NB4 (cell line): ENCODE data around the gene ZNF705A.
"Not testable (repeated sequence)": the region's sequence is repeated elsewhere in the genome, so short reads cannot be mapped to it uniquely, and the experiment has no call there.

Source experiments
- DNase-seq: peaks from one replicate; pipeline ENCODE4 v3.0.0; 2010; ENCODE audit warnings: low read depth
- H3K4me3 ChIP-seq: one replicate; pipeline ENCODE4 v1.5.1; 2011; ENCODE audit warnings: mild to moderate bottlenecking, low read depth, low read length, moderate library complexity
- MYC ChIP-seq: IDR thresholded peaks from 2 replicates; pipeline ENCODE4 v1.6.1; 2011; ENCODE audit warnings: low read depth, low read length
- POLR2A ChIP-seq: IDR thresholded peaks from 2 replicates; pipeline ENCODE4 v1.6.1; 2011; ENCODE audit warnings: mild to moderate bottlenecking; ENCODE audit not compliant: insufficient read length; ENCODE audit errors: extremely low read depth
- TF ChIP-seq, protein P1 (sequence below): IDR thresholded peaks from one replicate; pipeline ENCODE4 v1.5.1; 2012; ENCODE audit warnings: low read depth, low read length
- TF ChIP-seq, protein P2 (sequence below): IDR thresholded peaks from 2 replicates; pipeline ENCODE4 v1.6.1; 2011; ENCODE audit warnings: low read depth, low read length

The ZNF705A gene

DNA sequence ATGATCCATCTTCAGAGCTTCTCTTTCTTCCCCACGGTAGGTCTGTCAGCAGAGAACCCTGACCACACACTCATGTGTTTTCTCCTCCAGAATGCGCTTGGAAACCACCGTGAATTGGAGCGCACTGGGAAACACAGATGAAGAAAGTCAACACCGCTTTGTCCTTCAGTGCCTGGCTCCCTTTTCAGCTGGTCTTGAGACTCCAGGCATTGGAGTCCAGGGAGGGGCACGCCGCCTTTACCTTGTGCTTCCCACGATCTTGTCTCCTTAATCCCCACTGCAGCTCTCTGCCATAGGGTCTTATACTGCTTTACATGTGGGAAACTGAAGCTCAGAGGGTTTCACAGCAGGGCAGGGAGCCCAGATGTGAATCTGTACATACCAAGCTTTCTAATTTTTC, 69.5 kb downstream of the ZNF705A start:
- TF ChIP-seq, protein P1, sequence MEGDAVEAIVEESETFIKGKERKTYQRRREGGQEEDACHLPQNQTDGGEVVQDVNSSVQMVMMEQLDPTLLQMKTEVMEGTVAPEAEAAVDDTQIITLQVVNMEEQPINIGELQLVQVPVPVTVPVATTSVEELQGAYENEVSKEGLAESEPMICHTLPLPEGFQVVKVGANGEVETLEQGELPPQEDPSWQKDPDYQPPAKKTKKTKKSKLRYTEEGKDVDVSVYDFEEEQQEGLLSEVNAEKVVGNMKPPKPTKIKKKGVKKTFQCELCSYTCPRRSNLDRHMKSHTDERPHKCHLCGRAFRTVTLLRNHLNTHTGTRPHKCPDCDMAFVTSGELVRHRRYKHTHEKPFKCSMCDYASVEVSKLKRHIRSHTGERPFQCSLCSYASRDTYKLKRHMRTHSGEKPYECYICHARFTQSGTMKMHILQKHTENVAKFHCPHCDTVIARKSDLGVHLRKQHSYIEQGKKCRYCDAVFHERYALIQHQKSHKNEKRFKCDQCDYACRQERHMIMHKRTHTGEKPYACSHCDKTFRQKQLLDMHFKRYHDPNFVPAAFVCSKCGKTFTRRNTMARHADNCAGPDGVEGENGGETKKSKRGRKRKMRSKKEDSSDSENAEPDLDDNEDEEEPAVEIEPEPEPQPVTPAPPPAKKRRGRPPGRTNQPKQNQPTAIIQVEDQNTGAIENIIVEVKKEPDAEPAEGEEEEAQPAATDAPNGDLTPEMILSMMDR, result no peak
- no peak for TF ChIP-seq POLR2A
- no peak for TF ChIP-seq MYC
- TF ChIP-seq, protein P2, sequence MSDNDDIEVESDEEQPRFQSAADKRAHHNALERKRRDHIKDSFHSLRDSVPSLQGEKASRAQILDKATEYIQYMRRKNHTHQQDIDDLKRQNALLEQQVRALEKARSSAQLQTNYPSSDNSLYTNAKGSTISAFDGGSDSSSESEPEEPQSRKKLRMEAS, result no peak
- no peak for DNase-seq
- H3K4me3 ChIP-seq, result peak overlapping the region; percentile 56

DNA sequence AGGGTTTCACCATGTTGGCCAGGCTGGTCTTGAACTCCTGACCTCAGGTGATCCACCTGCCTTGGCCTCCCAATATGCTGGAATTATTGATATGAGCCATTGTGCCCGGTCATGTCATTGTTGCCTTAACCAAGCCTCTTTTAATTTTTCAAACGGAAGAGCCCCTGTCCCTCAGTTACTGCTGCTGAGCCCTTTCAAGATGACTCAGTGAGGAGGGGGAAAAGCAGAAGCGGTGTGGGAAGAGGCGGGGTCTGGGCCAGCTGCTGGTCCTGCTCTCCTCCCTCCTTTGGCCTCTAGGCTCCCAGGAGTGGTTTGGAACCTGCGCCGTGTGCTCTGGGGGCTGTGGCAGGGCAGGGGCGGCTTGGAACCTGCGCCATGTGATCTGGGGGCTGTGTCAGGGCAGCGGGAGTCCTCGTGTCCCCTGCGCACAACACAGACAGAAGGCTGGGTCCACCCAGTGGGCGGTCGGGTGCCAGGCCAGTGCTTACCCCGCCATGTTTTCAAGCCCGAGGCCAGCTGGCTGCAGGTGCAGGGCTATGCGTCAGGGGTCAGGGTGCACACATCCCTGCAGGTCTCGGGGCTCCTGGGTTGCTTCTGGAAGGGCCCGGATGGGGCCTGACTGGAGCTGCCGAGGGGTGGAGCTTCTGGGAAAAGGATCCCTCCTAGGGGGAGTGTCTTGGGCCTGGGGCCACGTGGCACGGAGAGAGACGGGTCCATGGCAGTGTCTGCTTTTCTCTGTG, 70.3 kb downstream of the ZNF705A start, which contains the start of gene FAM90A1:
TSS of gene FAM90A1 (minus strand) at position 627 of the 740 bp plus-strand sequence. CDS start 2,786 bp downstream, outside the sequence.
- peak within 1 kb of the TSS; percentile 56 for H3K4me3 ChIP-seq
- DNase-seq, result peak; percentile 85
- TF ChIP-seq, protein P2, result peak; percentile 62; the same call in 1 of the 2 replicates
- peak; percentile 10; the same call in 1 of the 2 replicates for TF ChIP-seq MYC

DNA sequence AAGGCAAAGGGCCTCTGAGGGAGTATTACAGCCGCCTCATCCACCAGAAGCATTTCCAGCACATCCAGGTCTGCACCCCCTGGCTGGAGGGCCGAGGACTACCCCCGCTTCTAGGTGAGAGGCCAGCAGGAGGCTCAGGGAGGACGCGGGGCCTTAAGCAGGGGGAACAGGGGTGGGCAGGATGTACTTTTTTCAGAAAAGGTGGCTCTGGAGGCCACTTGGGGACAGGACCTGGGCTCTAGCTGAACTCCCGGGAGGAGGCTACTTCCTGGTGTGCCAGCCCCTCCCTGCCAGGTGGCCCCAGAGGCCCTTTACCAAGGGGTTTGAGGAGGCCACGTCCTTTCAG, 70.9 kb downstream of the ZNF705A start:
- DNase-seq, result peak; percentile 32
- peak overlapping the region; percentile 56 for H3K4me3 ChIP-seq

DNA sequence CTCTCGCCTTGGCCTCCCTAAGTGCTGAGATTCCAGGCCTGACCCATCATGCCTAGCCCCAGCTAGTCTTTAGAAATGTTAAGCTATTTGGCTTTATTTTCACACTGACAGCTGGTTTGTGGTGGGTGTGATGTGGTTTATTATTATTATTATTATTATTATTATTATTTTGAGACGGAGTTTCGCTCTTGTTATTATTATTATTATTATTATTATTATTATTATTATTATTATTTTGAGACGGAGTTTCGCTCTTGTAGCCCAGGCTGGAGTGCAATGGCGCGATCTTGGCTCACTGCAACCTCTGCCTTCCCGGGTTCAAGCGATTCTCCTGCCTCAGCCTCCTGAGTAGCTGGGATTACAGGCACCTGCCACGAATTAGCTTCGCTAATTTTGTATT, 71.8 kb downstream of the ZNF705A start:
- H3K4me3 ChIP-seq, result peak overlapping the region; percentile 56
- not testable (repeated sequence) for DNase-seq

DNA sequence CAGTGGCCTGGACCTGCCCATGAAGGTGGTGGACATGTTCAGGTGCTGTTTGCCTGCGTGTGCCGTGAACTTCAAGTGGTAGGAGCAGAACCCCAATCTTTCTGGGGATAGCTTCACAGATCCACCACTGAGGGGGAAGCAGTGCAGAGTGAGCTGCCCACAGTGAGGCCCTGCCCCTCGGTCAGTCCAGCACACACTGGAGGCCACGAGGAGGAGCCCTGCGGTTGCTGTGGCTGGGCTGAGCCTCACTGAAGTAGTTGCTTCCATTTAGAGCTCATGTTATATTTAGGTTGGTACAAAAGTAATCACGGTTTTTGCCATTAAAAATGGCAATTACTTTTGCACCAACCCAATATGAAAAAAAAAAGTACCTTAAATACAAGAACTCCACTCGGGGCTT, 72.7 kb downstream of the ZNF705A start:
- not testable (repeated sequence) for H3K4me3 ChIP-seq
- DNase-seq, result peak; percentile 30
